ENCODE measurements around the gene GPR21. TPM values are rescaled to one million over a fixed set of nuclear protein-coding genes. Genes with fewer than 3 reads are reported as not detected.

Gene GPR21
- total RNA-seq, 1 experiment from 2014 or later: 0.32 TPM

DNA sequence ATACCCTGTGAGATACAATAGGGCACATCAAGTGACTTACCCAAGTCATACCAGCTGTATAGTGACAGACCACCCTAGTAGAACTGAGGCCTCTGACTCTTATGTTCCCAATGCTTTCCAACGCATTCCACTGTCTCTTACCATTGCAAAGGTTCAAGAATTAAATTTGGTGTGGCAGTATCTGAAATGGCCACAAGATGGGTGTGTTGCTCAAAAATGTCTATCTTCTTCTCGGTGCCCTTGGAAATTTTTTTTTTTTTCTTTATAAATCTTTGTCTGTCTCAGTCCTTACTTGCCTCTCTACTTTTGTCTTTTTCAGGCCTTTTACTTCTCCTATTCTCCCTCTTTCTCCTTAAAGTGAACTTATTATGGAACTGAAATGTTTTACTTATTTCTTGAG lies 48.4 kb downstream of the GPR21 start:
- peak; percentile 78 for DNase-seq (ENCODE audit: low read depth, low spot score)
- in situ Hi-C loops (cut with HindIII; ENCODE audit: low pct_unique_long_range_greater_than_20kb, low sequenced_read_pairs): no loop called here

DNA sequence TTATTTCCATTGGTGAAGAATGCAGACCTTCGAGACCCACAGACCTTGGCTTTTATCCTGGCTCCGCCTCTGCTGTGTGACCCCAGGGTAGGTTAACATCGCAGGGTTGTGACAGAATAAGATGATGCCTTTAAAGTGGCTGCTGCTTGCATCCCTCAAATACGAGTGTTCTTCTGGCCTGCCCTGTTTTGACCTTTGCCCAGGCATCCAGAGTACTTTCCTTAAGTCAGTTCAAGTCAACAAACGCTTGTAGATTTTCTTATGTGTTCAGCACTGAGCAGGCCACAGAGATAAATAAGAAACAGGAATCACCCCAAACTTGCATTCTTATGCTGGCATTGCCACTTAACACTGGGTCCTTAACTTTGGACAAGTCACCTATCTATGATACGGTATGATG lies 50.2 kb downstream of the GPR21 start:
- in situ Hi-C loops (cut with HindIII; ENCODE audit: low pct_unique_long_range_greater_than_20kb, low sequenced_read_pairs): no loop called here
- DNase-seq (ENCODE audit: low read depth, low spot score): no peak

DNA sequence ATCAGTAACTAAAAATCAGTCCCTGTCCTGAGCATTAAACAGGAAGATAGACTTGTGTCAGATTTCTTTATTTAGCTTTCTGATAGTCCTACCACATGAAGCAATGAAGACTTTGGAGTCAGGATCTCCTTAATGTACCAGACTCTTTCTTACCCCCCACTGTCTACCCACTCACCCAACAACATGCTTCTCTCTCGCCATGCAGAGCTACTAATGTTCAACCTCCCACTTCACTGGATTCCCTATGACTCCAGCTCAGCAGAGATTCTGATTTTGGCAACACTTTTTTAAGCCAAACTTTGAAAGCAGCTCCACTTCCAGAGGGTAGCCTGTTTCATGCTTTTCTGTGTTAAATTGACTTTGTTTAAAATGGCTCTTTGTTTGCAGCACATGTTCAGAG lies 50.8 kb downstream of the GPR21 start:
- in situ Hi-C loops (cut with HindIII; ENCODE audit: low pct_unique_long_range_greater_than_20kb, low sequenced_read_pairs): no loop called here
- DNase-seq (ENCODE audit: low read depth, low spot score): no peak

Small RNA genes within 50 kb of the gene (small RNA-seq; reads per million reads assigned to genes)
- 0 reads per million in 2 experiments for gene GPR21

Other genes with a start within 250 kb of the GPR21 start
- not detected in 2 replicates for gene OR5C1, start 244.7 kb upstream of the GPR21 start, total RNA-seq (2014; rRNA removed; shearing (Covaris generic))
- not detected in 2 replicates for gene OR1K1, start 233.5 kb upstream of the GPR21 start, total RNA-seq (2014; rRNA removed; shearing (Covaris generic))
- 20.0 and 23.3 TPM in 2 replicates for gene PDCL, start 205.1 kb upstream of the GPR21 start, total RNA-seq (2014; rRNA removed; shearing (Covaris generic))
- 42.9 and 44.7 TPM in 2 replicates for gene RC3H2, start 128.3 kb upstream of the GPR21 start, total RNA-seq (2014; rRNA removed; shearing (Covaris generic))
- 18.1 and 19.0 TPM in 2 replicates for gene ZBTB6, start 120.3 kb upstream of the GPR21 start, total RNA-seq (2014; rRNA removed; shearing (Covaris generic))
- 4.6 and 5.0 TPM in 2 replicates for gene ZBTB26, start 102.2 kb upstream of the GPR21 start, total RNA-seq (2014; rRNA removed; shearing (Covaris generic))
- 18.3 and 27.5 TPM in 2 replicates for gene RABGAP1, start 92.6 kb upstream of the GPR21 start, total RNA-seq (2014; rRNA removed; shearing (Covaris generic))
- gene STRBP, start 234.9 kb downstream of the GPR21 start, total RNA-seq (2014; rRNA removed; shearing (Covaris generic)): 36.7 and 37.0 TPM in 2 replicates